K562 (cell line): ENCODE results near the gene ZNF30. TPM values are rescaled to one million over a fixed set of nuclear protein-coding genes. Genes with fewer than 3 reads are reported as not detected.

Source experiments
- ARID1B ChIP-seq: fragments of 450-650 bp; IDR thresholded peaks from 2 replicates; pipeline ENCODE4 v1.6.1; 2016; ENCODE audit warnings: antibody characterized with exemption, mild to moderate bottlenecking, inconsistent platforms
- CEBPG ChIP-seq, 3 experiments: fragments of 200-800 bp in 1 of 3; sonication (Bioruptor generic) in 1 of 3; sonication (generic) in 1 of 3; formaldehyde crosslinking in 1 of 3; IDR thresholded peaks in 2 of 3; conservative IDR thresholded peaks in 1 of 3; 2 replicates each; pipeline versions ENCODE4 v1.6.1 to v1.8.0; 2016 to 2022; ENCODE audit warnings: missing compliant biosample characterization in 2 of 3, missing genetic modification characterization in 2 of 3, mild to moderate bottlenecking in 1 of 3, missing genetic modification reagents in 1 of 3
- DACH1 ChIP-seq: fragments of 450-650 bp; IDR thresholded peaks from 2 replicates; pipeline ENCODE4 v1.6.1; 2018; ENCODE audit not compliant: partially characterized antibody
- EP400 ChIP-seq: fragments of 450-650 bp; IDR thresholded peaks from 2 replicates; pipeline ENCODE4 v1.6.1; 2017; ENCODE audit warnings: antibody characterized with exemption, mild to moderate bottlenecking, moderate library complexity
- FOXJ2 ChIP-seq: fragments of 200-800 bp; sonication (Bioruptor generic); IDR thresholded peaks from 2 replicates; pipeline ENCODE4 v1.6.1; 2016; ENCODE audit warnings: missing genetic modification characterization, missing compliant biosample characterization
- HDAC2 ChIP-seq: fragments of 450-650 bp; IDR thresholded peaks from 2 replicates; pipeline ENCODE4 v1.6.1; 2016; ENCODE audit warnings: mild to moderate bottlenecking
- HSF4 ChIP-seq: fragments of 250-450 bp; sonication (Bioruptor Pico); IDR thresholded peaks from 2 replicates; pipeline ENCODE4 v2.1.2; 2022; ENCODE audit warnings: mild to moderate bottlenecking, moderate library complexity, borderline replicate concordance
- JUN ChIP-seq, 2 experiments: sonication (generic) in 1 of 2; formaldehyde crosslinking in 1 of 2; IDR thresholded peaks; 2 replicates each; pipeline versions ENCODE4 v1.6.1 to v1.8.0; 2012 to 2022; ENCODE audit warnings: borderline replicate concordance in 2 of 2, mild to moderate bottlenecking in 2 of 2, improper control_type of control experiment in 1 of 2, low read depth in 1 of 2, low read length in 1 of 2, missing genetic modification reagents in 1 of 2
- KLF16 ChIP-seq: IDR thresholded peaks from 2 replicates; pipeline ENCODE4 v1.6.1; 2016; ENCODE audit warnings: antibody characterized with exemption
- MBD2 ChIP-seq: sonication (generic); IDR thresholded peaks from 2 replicates; pipeline ENCODE4 v1.6.1; 2016; ENCODE audit warnings: low read depth, borderline replicate concordance
- MTA2 ChIP-seq: fragments of 450-650 bp; IDR thresholded peaks from 2 replicates; pipeline ENCODE4 v1.6.1; 2016; ENCODE audit warnings: low read depth
- MTA3 ChIP-seq: fragments of 450-650 bp; formaldehyde crosslinking; IDR thresholded peaks from 2 replicates; pipeline ENCODE4 v1.6.1; 2017; ENCODE audit warnings: mild to moderate bottlenecking, borderline replicate concordance
- NFE2 ChIP-seq: IDR thresholded peaks from 2 replicates; pipeline ENCODE4 v1.6.1; 2014; ENCODE audit warnings: antibody characterized with exemption, low read depth
- NFYB ChIP-seq: IDR thresholded peaks from 2 replicates; pipeline ENCODE4 v1.6.1; 2011; ENCODE audit warnings: mild to moderate bottlenecking, moderate library complexity; ENCODE audit not compliant: insufficient read length; ENCODE audit errors: extremely low read depth
- PCBP2 ChIP-seq: fragments of 200-400 bp; formaldehyde crosslinking; IDR thresholded peaks from 2 replicates; pipeline ENCODE4 v1.6.1; 2018; ENCODE audit warnings: low read length, low read depth, mild to moderate bottlenecking, moderate library complexity; ENCODE audit not compliant: poor library complexity, severe bottlenecking
- SRSF3 ChIP-seq: fragments of 200-400 bp; formaldehyde crosslinking; IDR thresholded peaks from 2 replicates; pipeline ENCODE4 v1.6.1; 2016; ENCODE audit warnings: mild to moderate bottlenecking, low read length, moderate library complexity; ENCODE audit not compliant: insufficient read depth
- TRIM24 ChIP-seq, 2 experiments: fragments of 450-650 bp; IDR thresholded peaks; 2 replicates each; pipeline ENCODE4 v1.6.1; 2016
- ZNF133 ChIP-seq: fragments of 250-450 bp; sonication (Bioruptor Pico); IDR thresholded peaks from 2 replicates; pipeline ENCODE4 v1.4.0; 2020; ENCODE audit warnings: mild to moderate bottlenecking
- ZNF431 ChIP-seq: sonication (generic); formaldehyde crosslinking; IDR thresholded peaks from 2 replicates; pipeline ENCODE4 v1.8.0; 2022; ENCODE audit warnings: mild to moderate bottlenecking, missing genetic modification reagents
- polyA plus RNA-seq, 8 experiments: library from polyadenylated mRNA; depleted of rRNA in 4 of 8; stranded (reverse) in 5 of 8; unstranded in 3 of 8; fragments of >200 nt; fragmentation: Nextera tagmentation in 2 of 8; fragmentation: Illumina TruSeq in 1 of 8; extraction: Ambion mirVana in 2 of 8; extraction: Trizol in 1 of 8; gene quantifications; 2 replicates each; pipeline versions ENCODE4 v1.2.1 to v1.2.3, GENCODE V29; 2011 to 2014; ENCODE audit warnings: inconsistent platforms in 1 of 8, missing spikeins in 1 of 8
- total RNA-seq, 7 experiments: library from RNA; depleted of rRNA in 6 of 7; stranded (reverse); fragments of >200 nt in 6 of 7; fragmentation: Illumina TruSeq in 2 of 7; extraction: Trizol in 2 of 7; gene quantifications; 2 replicates each; pipeline versions ENCODE4 v1.2.1 to v1.2.3, GENCODE V29; 2011 to 2021; ENCODE audit warnings: low replicate concordance in 1 of 7
- TF ChIP-seq, protein P1 (sequence below): fragments of 450-650 bp; conservative IDR thresholded peaks from 2 replicates; pipeline ENCODE4 v1.6.1; 2016; ENCODE audit warnings: missing genetic modification characterization, low read depth, mild to moderate bottlenecking, control low read depth, missing compliant biosample characterization
- TF ChIP-seq, protein P2 (sequence below): fragments of 250-450 bp; sonication (Bioruptor Pico); IDR thresholded peaks from 2 replicates; pipeline ENCODE4 v1.5.0; 2021; ENCODE audit warnings: mild to moderate bottlenecking, borderline replicate concordance
- TF ChIP-seq, protein P3 (sequence below): fragments of 200-800 bp; sonication (Bioruptor generic); IDR thresholded peaks from 2 replicates; pipeline ENCODE4 v1.6.1; 2017; ENCODE audit warnings: missing genetic modification characterization, missing compliant biosample characterization

The ZNF30 gene
- total and polyA plus RNA-seq, 9 of the 15 experiments (the other 6 are each of a cell fraction or from before 2014, with no cell fraction given) = 7.3 to 13.4 (median 10.6) TPM

DNA sequence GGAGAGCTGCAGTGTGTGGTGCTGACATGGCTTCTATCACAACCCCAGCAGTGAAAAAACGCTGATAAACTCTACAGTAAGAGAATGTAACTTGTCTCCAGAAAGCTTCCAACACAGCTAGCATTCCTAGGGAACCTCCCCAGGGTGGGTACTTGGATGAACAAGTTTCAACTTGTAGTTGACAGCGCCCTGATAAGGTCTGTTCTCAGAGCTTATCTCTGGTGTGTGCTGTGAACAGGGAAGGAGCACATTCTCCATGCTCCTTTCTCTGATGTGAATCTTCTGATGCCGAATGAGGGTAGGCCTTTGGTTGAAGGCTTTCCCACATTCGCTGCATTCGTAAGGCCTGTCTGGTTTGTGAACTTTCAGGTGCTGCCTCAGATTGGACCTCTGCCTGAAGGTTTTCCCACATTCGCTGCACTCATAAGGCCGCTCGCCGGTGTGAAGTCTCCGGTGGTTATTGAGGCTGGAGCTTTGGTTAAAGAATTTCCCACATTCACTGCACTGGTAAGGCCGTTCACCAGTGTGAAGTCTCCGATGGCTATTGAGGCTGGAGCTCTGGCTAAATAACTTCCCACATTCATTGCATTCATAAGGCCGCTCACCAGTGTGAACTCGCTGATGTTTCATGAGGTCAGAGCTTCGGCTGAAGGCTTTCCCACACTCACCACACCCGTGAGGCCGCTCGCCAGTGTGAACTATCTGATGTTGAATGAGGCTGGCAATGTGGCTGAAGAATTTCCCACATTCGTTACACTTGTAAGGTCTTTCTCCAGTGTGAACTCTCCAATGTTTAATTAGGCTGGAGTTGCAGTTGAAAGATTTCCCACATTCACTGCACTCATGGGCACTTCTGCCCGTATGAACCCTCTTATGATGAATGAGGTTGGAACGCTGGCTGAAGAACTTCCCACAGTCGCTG lies 31.4 kb downstream of the ZNF30 start (continued):
- TF ChIP-seq MTA3 = 0 out of 2 replicates have a peak, but pooled peaks have one; percentile 67
- TF ChIP-seq HSF4 (CRISPR knock-in tag) = no peak
- TF ChIP-seq CEBPG (CRISPR knock-in tag; IDR thresholded peaks at IDR 0.05) = no peak
- TF ChIP-seq CEBPG (tag; conservative IDR thresholded peaks at IDR 0.05 in 1 of 2, IDR thresholded peaks at IDR 0.05 in 1 of 2) = no peak
- TF ChIP-seq, protein P1, sequence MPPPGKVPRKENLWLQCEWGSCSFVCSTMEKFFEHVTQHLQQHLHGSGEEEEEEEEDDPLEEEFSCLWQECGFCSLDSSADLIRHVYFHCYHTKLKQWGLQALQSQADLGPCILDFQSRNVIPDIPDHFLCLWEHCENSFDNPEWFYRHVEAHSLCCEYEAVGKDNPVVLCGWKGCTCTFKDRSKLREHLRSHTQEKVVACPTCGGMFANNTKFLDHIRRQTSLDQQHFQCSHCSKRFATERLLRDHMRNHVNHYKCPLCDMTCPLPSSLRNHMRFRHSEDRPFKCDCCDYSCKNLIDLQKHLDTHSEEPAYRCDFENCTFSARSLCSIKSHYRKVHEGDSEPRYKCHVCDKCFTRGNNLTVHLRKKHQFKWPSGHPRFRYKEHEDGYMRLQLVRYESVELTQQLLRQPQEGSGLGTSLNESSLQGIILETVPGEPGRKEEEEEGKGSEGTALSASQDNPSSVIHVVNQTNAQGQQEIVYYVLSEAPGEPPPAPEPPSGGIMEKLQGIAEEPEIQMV = no peak
- TF ChIP-seq SRSF3 = no peak
- 0 out of 2 replicates have a peak, but pooled peaks have one; percentile 11 for TF ChIP-seq EP400
- TF ChIP-seq, protein P2, sequence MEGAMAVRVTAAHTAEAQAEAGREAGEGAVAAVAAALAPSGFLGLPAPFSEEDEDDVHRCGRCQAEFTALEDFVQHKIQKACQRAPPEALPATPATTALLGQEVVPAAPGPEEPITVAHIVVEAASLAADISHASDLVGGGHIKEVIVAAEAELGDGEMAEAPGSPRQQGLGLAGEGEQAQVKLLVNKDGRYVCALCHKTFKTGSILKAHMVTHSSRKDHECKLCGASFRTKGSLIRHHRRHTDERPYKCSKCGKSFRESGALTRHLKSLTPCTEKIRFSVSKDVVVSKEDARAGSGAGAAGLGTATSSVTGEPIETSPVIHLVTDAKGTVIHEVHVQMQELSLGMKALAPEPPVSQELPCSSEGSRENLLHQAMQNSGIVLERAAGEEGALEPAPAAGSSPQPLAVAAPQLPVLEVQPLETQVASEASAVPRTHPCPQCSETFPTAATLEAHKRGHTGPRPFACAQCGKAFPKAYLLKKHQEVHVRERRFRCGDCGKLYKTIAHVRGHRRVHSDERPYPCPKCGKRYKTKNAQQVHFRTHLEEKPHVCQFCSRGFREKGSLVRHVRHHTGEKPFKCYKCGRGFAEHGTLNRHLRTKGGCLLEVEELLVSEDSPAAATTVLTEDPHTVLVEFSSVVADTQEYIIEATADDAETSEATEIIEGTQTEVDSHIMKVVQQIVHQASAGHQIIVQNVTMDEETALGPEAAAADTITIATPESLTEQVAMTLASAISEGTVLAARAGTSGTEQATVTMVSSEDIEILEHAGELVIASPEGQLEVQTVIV (CRISPR knock-in tag) = no peak
- no peak for TF ChIP-seq ZNF431 (CRISPR knock-in tag)
- no peak for TF ChIP-seq MTA2
- TF ChIP-seq HDAC2 = no peak
- TF ChIP-seq ARID1B = no peak
- TF ChIP-seq ZNF133 (CRISPR knock-in tag) = no peak
- TF ChIP-seq NFYB = no peak
- peak; percentile 5; the same call in 1 of the 2 replicates for TF ChIP-seq JUN (IDR thresholded peaks at IDR 0.05; ENCODE audit: borderline replicate concordance, low read depth, low read length)
- TF ChIP-seq JUN (CRISPR knock-in tag; IDR thresholded peaks at IDR 0.05; ENCODE audit: borderline replicate concordance) = no peak
- TF ChIP-seq PCBP2 = no peak
- TF ChIP-seq, protein P3, sequence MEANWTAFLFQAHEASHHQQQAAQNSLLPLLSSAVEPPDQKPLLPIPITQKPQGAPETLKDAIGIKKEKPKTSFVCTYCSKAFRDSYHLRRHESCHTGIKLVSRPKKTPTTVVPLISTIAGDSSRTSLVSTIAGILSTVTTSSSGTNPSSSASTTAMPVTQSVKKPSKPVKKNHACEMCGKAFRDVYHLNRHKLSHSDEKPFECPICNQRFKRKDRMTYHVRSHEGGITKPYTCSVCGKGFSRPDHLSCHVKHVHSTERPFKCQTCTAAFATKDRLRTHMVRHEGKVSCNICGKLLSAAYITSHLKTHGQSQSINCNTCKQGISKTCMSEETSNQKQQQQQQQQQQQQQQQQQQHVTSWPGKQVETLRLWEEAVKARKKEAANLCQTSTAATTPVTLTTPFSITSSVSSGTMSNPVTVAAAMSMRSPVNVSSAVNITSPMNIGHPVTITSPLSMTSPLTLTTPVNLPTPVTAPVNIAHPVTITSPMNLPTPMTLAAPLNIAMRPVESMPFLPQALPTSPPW = no peak
- no peak for TF ChIP-seq NFE2
- TF ChIP-seq DACH1 = no peak
- no peak for TF ChIP-seq MBD2
- peak in 1 of 2 experiments; percentile 55; a peak in 2 of 4 replicates for TF ChIP-seq TRIM24 (IDR thresholded peaks at IDR 0.05)
- TF ChIP-seq FOXJ2 (tag) = no peak
- TF ChIP-seq KLF16 = no peak
